ENCODE data around the gene ABCC1.

DNA sequence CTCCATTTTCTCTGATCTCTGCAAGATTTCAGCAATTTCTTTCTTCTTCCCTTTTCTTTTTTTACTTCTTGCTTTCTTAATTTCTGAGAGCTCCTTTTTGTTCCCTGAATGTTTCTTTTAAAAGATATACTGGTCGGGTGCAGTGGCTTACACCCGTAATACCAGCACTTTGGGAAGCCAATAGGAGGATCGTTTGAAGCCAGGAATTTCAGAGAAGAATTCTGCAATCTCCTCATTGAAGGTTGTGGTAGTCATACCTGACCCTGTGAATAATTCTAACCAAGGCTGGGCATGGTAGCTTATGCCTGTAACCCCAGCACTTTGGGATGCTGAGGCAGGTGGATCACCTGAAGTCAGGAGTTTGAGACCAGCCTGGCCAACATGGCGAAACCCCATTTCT, 15.6 kb upstream of the ABCC1 start:
- TF ChIP-seq, protein P1, sequence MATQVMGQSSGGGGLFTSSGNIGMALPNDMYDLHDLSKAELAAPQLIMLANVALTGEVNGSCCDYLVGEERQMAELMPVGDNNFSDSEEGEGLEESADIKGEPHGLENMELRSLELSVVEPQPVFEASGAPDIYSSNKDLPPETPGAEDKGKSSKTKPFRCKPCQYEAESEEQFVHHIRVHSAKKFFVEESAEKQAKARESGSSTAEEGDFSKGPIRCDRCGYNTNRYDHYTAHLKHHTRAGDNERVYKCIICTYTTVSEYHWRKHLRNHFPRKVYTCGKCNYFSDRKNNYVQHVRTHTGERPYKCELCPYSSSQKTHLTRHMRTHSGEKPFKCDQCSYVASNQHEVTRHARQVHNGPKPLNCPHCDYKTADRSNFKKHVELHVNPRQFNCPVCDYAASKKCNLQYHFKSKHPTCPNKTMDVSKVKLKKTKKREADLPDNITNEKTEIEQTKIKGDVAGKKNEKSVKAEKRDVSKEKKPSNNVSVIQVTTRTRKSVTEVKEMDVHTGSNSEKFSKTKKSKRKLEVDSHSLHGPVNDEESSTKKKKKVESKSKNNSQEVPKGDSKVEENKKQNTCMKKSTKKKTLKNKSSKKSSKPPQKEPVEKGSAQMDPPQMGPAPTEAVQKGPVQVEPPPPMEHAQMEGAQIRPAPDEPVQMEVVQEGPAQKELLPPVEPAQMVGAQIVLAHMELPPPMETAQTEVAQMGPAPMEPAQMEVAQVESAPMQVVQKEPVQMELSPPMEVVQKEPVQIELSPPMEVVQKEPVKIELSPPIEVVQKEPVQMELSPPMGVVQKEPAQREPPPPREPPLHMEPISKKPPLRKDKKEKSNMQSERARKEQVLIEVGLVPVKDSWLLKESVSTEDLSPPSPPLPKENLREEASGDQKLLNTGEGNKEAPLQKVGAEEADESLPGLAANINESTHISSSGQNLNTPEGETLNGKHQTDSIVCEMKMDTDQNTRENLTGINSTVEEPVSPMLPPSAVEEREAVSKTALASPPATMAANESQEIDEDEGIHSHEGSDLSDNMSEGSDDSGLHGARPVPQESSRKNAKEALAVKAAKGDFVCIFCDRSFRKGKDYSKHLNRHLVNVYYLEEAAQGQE (IDR thresholded peaks at IDR 0.05; ENCODE audit: borderline replicate concordance), result no peak
- TF ChIP-seq CTCF (IDR thresholded peaks at IDR 0.05; ENCODE audit: poor library complexity, severe bottlenecking), result no peak
- no peak for TF ChIP-seq POLR2AphosphoS5 (IDR thresholded peaks at IDR 0.05)
- TF ChIP-seq EP300 (conservative IDR thresholded peaks at IDR 0.05; ENCODE audit: poor library complexity, severe bottlenecking), result no peak
- no peak for TF ChIP-seq TAF1 (IDR thresholded peaks at IDR 0.05; ENCODE audit: low read depth)
- TF ChIP-seq MXI1 (conservative IDR thresholded peaks at IDR 0.05; ENCODE audit: poor library complexity, severe bottlenecking), result no peak
- no peak for TF ChIP-seq EZH2 (IDR thresholded peaks at IDR 0.05; ENCODE audit: borderline replicate concordance, insufficient read depth, low read length, poor library complexity, severe bottlenecking)
- TF ChIP-seq RAD21 (conservative IDR thresholded peaks at IDR 0.05), result no peak
